Umbilical cord (tissue), 2 donors: ENCODE data around the gene CIDEC. TPM values are rescaled to one million over a fixed set of nuclear protein-coding genes. Genes with fewer than 3 reads are reported as not detected.
A peak's percentile ranks its signal among the peaks of the same experiment; 100 is the strongest.
"Not testable (repeated sequence)": the region's sequence is repeated elsewhere in the genome, so short reads cannot be mapped to it uniquely, and the experiment has no call there.

ENCODE experiments used
- DNase-seq: peaks from one replicate; pipeline ENCODE4 v3.0.0-alpha.2; 2015; ENCODE audit warnings: low spot score
- total RNA-seq: library from RNA; depleted of rRNA; stranded (reverse); fragments of >200 nt; gene quantifications from one replicate; pipeline ENCODE4 v1.2.3, GENCODE V29; 2014; ENCODE audit warnings: low replicate concordance; ENCODE audit not compliant: insufficient read depth

The CIDEC gene
- total RNA-seq, 1 donor from 2014 or later: 4.6 TPM

- DNase-seq: no peak
These were observed 21.9 kb upstream of the CIDEC start for GRCh38 chr3:9901967-9902366.

- not testable (repeated sequence) for DNase-seq
These were observed 20.9 kb upstream of the CIDEC start for GRCh38 chr3:9900965-9901415.

GRCh38 chr3:9899289-9899791 is 19.3 kb upstream of the CIDEC start:
- no peak for DNase-seq

- DNase-seq: no peak
These were observed 18.6 kb upstream of the CIDEC start for GRCh38 chr3:9898467-9899241.

GRCh38 chr3:9897408-9898372 is 17.6 kb upstream of the CIDEC start:
- no peak for DNase-seq

GRCh38 chr3:9896755-9897407 is 16.8 kb upstream of the CIDEC start:
- DNase-seq: not testable (repeated sequence)

- not testable (repeated sequence) for DNase-seq
These were observed 15.7 kb upstream of the CIDEC start for GRCh38 chr3:9895715-9896114.

- no peak for DNase-seq
These were observed 13.7 kb upstream of the CIDEC start for GRCh38 chr3:9893739-9894138.

GRCh38 chr3:9891072-9891622 is 11.1 kb upstream of the CIDEC start:
- no peak for DNase-seq

- peak; percentile 91 for DNase-seq
These were observed 10.4 kb upstream of the CIDEC start, which contains the start of gene JAGN1 for GRCh38 chr3:9890249-9891071. Gene JAGN1, plus strand, starts transcription at chr3:9890610. Its CDS starts 113 bp downstream, at chr3:9890723.

- no peak for DNase-seq
These were observed 9.4 kb upstream of the CIDEC start for GRCh38 chr3:9889405-9889804.

- no peak for DNase-seq
These were observed 8.5 kb upstream of the CIDEC start for GRCh38 chr3:9888540-9888939.

- DNase-seq: no peak
These were observed 7.4 kb upstream of the CIDEC start for GRCh38 chr3:9887480-9887879.

- no peak for DNase-seq
These were observed 6.3 kb upstream of the CIDEC start for GRCh38 chr3:9886328-9886727.

GRCh38 chr3:9884555-9885165 is 4.6 kb upstream of the CIDEC start:
- DNase-seq: peak; percentile 96

- peak; percentile 86 for DNase-seq
These were observed 3.9 kb upstream of the CIDEC start for GRCh38 chr3:9883706-9884554.

GRCh38 chr3:9881441-9881840 is 1.4 kb upstream of the CIDEC start:
- no peak for DNase-seq

- no peak for DNase-seq
These were observed 1.4 kb downstream of the CIDEC start for GRCh38 chr3:9878700-9879099.

GRCh38 chr3:9876991-9877390 is 3.1 kb downstream of the CIDEC start:
- DNase-seq: no peak
